Neural cell (in vitro differentiated cells): ENCODE measurements around the gene SLC27A5. TPM values are rescaled to one million over a fixed set of nuclear protein-coding genes. Genes with fewer than 3 reads are reported as not detected.

ENCODE experiments used
- H2AFZ ChIP-seq: fragments of 200-600, 300-800 bp; sonication (generic), shearing (Covaris generic); 2 replicates; pipeline ENCODE4 v1.6.0; 2014; ENCODE audit warnings: low read depth, mild to moderate bottlenecking, antibody characterized with exemption, low read length, moderate library complexity
- H3F3A ChIP-seq: fragments of 200-600 bp; shearing (Covaris generic); 2 replicates; pipeline ENCODE4 v1.6.1; 2016; ENCODE audit warnings: mild to moderate bottlenecking, moderate library complexity, mixed read lengths, antibody characterized with exemption, low read length; ENCODE audit not compliant: insufficient read depth, poor library complexity, severe bottlenecking
- H3K27ac ChIP-seq: fragments of 200-600, 300-800 bp; sonication (generic), shearing (Covaris generic); 2 replicates; pipeline ENCODE4 v1.5.1; 2014; ENCODE audit warnings: mild to moderate bottlenecking, low read length, moderate library complexity
- H3K27me3 ChIP-seq: fragments of 300-800, 200-600 bp; sonication (generic), shearing (Covaris generic); 2 replicates; pipeline ENCODE4 v1.6.0; 2014; ENCODE audit warnings: mild to moderate bottlenecking, low read depth, low read length, moderate library complexity; ENCODE audit not compliant: insufficient read depth
- H3K36me3 ChIP-seq: fragments of 300-800, 200-600 bp; sonication (generic), shearing (Covaris generic); 2 replicates; pipeline ENCODE4 v1.5.1; 2014; ENCODE audit warnings: mild to moderate bottlenecking, antibody characterized with exemption, low read length, moderate library complexity; ENCODE audit not compliant: insufficient read depth
- H3K4me2 ChIP-seq: fragments of 300-800, 200-600 bp; sonication (generic), shearing (Covaris generic); 2 replicates; pipeline ENCODE4 v1.6.0; 2014; ENCODE audit warnings: mild to moderate bottlenecking, low read length
- H3K4me3 ChIP-seq: fragments of 300-800, 200-600 bp; sonication (generic), shearing (Covaris generic); 2 replicates; pipeline ENCODE4 v1.5.1; 2014; ENCODE audit warnings: mild to moderate bottlenecking, low read length, moderate library complexity
- H3K79me2 ChIP-seq: fragments of 200-600 bp; shearing (Covaris generic); replicated peaks from 2 replicates; pipeline ENCODE4 v1.6.0; 2014; ENCODE audit warnings: mild to moderate bottlenecking, low read length, moderate library complexity; ENCODE audit not compliant: insufficient read depth
- H3K9ac ChIP-seq: fragments of 300-800, 200-600 bp; sonication (generic), shearing (Covaris generic); 2 replicates; pipeline ENCODE4 v1.6.1; 2016; ENCODE audit warnings: mild to moderate bottlenecking, low read length, mixed read lengths
- H3K9me2 ChIP-seq: fragments of 200-600 bp; shearing (Covaris generic); 2 replicates; pipeline ENCODE4 v1.6.1; 2016; ENCODE audit warnings: mild to moderate bottlenecking, low read length, mixed read lengths; ENCODE audit not compliant: insufficient read depth
- H3K9me3 ChIP-seq: fragments of 200-600, 300-800 bp; sonication (generic), shearing (Covaris generic); 2 replicates; pipeline ENCODE4 v1.6.1; 2016; ENCODE audit warnings: mild to moderate bottlenecking, mixed run types, low read length, moderate library complexity, mixed read lengths
- H4K20me1 ChIP-seq: fragments of 200-600 bp; shearing (Covaris generic); 2 replicates; pipeline ENCODE4 v1.6.1; 2016; ENCODE audit warnings: mild to moderate bottlenecking, mixed run types; ENCODE audit not compliant: insufficient read depth
- CTCF ChIP-seq: fragments of 450-650 bp; IDR thresholded peaks from 2 replicates; pipeline ENCODE4 v1.5.1; 2014; ENCODE audit warnings: antibody characterized with exemption, mild to moderate bottlenecking, moderate library complexity; ENCODE audit not compliant: poor library complexity, severe bottlenecking
- EP300 ChIP-seq: fragments of 450-650 bp; conservative IDR thresholded peaks from 2 replicates; pipeline ENCODE4 v1.6.1; 2014; ENCODE audit warnings: antibody characterized with exemption, mild to moderate bottlenecking, moderate library complexity; ENCODE audit not compliant: poor library complexity, severe bottlenecking
- EZH2 ChIP-seq: fragments of 200-600, 300-800 bp; shearing (Covaris generic), sonication (generic); IDR thresholded peaks from 2 replicates; pipeline ENCODE4 v1.6.1; 2014; ENCODE audit warnings: antibody characterized with exemption, low read length, borderline replicate concordance, mild to moderate bottlenecking; ENCODE audit not compliant: insufficient read depth, poor library complexity, severe bottlenecking
- MXI1 ChIP-seq: fragments of 450-650 bp; conservative IDR thresholded peaks from 2 replicates; pipeline ENCODE4 v1.6.1; 2014; ENCODE audit warnings: antibody characterized with exemption, mild to moderate bottlenecking; ENCODE audit not compliant: poor library complexity, severe bottlenecking
- POLR2AphosphoS5 ChIP-seq: IDR thresholded peaks from 2 replicates; pipeline ENCODE4 v1.6.1; 2012
- RAD21 ChIP-seq: fragments of 450-650 bp; conservative IDR thresholded peaks from 2 replicates; pipeline ENCODE4 v1.6.1; 2014; ENCODE audit warnings: antibody characterized with exemption, mild to moderate bottlenecking, moderate library complexity
- SMC3 ChIP-seq: fragments of 450-650 bp; conservative IDR thresholded peaks from 2 replicates; pipeline ENCODE4 v1.6.1; 2014; ENCODE audit warnings: antibody characterized with exemption, mild to moderate bottlenecking, moderate library complexity; ENCODE audit not compliant: poor library complexity
- TAF1 ChIP-seq: IDR thresholded peaks from 2 replicates; pipeline ENCODE4 v1.6.1; 2012; ENCODE audit warnings: low read depth
- polyA plus RNA-seq: library from polyadenylated mRNA; depleted of rRNA; stranded (reverse); fragments of >200 nt; gene quantifications from 2 replicates; pipeline ENCODE4 v1.2.3, GENCODE V29; 2014
- TF ChIP-seq, protein P1 (sequence below): IDR thresholded peaks from 2 replicates; pipeline ENCODE4 v1.6.1; 2012; ENCODE audit warnings: borderline replicate concordance

Gene SLC27A5
- polyA plus RNA-seq, 1 donor from 2014 or later, result 14.9 TPM

DNA sequence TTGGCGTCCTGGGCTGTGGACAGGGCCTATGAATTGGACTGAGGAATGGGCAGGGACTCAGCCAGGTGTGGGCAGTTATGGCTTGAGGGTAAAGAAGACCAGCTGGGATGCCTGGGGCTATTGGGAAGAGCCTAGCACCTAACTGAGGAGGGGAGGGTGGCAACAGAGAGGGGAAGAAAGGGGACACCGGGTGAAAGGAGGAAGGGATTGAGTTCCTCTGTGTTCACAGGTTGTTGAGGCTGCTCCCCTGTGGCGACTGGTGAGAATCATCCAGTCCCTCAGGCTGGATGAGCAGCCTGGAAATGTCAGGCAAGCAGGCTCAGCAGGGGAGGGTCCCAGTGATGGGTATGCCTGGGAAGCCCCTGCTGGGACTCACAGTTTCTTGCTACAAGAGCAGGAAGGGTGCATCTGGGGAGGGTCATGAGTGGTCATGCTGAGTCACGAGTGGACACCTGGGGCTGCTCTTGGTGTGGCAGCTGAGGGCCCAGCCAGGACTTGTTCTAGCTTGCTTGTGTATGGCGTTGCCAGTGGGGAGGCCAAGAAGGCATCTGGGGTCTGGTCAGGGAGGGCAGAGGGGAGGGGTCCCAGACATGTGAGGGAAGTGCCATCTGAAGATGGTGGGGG lies 43.5 kb downstream of the SLC27A5 start:
- Histone ChIP-seq H3K9me3 (no peaks in the 10 kb centered on the region), H3K9ac (no peak overlapping the region), H3K4me2 (peak overlapping the region; percentile 1), H3K36me3 (no peaks in the 10 kb centered on the region), H2AFZ (no peak overlapping the region), H3K27ac (no peak overlapping the region), H3K27me3 (no peaks in the 10 kb centered on the region), H4K20me1 (no peaks in the 10 kb centered on the region), H3K9me2 (no peaks in the 10 kb centered on the region), H3F3A (no peaks in the 10 kb centered on the region), H3K79me2 (peaks cover 10% of the 10 kb centered on the region), H3K4me3 (peak overlapping the region; percentile 97)
- no peak for TF ChIP-seq CTCF
- TF ChIP-seq, protein P1, sequence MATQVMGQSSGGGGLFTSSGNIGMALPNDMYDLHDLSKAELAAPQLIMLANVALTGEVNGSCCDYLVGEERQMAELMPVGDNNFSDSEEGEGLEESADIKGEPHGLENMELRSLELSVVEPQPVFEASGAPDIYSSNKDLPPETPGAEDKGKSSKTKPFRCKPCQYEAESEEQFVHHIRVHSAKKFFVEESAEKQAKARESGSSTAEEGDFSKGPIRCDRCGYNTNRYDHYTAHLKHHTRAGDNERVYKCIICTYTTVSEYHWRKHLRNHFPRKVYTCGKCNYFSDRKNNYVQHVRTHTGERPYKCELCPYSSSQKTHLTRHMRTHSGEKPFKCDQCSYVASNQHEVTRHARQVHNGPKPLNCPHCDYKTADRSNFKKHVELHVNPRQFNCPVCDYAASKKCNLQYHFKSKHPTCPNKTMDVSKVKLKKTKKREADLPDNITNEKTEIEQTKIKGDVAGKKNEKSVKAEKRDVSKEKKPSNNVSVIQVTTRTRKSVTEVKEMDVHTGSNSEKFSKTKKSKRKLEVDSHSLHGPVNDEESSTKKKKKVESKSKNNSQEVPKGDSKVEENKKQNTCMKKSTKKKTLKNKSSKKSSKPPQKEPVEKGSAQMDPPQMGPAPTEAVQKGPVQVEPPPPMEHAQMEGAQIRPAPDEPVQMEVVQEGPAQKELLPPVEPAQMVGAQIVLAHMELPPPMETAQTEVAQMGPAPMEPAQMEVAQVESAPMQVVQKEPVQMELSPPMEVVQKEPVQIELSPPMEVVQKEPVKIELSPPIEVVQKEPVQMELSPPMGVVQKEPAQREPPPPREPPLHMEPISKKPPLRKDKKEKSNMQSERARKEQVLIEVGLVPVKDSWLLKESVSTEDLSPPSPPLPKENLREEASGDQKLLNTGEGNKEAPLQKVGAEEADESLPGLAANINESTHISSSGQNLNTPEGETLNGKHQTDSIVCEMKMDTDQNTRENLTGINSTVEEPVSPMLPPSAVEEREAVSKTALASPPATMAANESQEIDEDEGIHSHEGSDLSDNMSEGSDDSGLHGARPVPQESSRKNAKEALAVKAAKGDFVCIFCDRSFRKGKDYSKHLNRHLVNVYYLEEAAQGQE, result no peak
- no peak for TF ChIP-seq SMC3
- TF ChIP-seq EZH2, result no peak
- TF ChIP-seq EP300, result no peak
- TF ChIP-seq MXI1, result no peak

DNA sequence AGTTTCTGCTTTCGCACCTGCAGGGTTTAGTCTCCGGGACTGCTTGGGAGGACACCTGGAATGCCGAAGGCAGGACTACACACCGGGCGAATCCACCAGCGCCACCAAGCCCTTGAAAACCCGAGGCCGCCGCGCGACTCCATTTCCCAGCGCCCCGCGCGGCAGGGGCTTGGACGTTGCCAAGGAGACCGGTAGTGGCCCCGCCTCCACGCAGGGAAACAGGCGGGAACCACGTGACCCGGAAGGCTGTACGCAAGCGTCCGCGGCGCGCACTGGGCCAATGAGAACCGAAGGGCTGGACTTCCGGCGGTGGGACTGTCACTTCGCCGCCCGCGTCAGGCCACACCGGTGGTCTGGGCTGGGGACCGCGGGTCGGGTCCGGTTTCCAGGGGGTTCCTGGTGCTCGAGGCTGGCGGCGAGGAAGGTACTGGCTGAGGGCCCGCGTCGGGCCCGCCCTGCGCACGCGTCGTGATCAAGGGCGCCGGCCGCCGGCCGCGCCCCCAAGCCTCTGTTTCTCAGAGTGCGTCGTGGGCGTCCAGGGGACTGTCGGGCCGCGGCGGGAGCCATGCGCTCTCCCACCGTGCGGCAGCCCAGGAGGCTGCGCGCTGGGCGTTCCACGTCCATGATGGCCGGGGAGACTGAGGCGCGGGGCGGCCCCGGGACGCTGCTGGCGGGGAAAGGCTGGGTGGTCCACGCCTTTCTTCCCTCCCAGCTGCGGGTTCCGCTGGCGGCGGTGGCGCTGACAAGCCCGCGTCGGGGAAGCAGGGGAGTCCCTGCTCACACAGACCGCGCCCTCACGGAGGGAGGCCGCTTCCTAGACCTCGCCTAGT lies 44.8 kb downstream of the SLC27A5 start, which contains the start of gene ZNF324:
Gene ZNF324, plus strand, starts transcription at position 321 of the 830 bp plus-strand sequence. CDS start 2,106 bp downstream, outside the sequence.
- H3K9me3 ChIP-seq, result no peaks in the 10 kb centered on the region
- TF ChIP-seq, protein P1, result no peak
- TF ChIP-seq MXI1 (peak; percentile 95), POLR2AphosphoS5 (peak; percentile 82), SMC3 (peak; percentile 32), RAD21 (peak; percentile 33), TAF1 (peak; percentile 44), EP300 (peak; percentile 42), CTCF (peak; percentile 33), EZH2 (no peak)
- peaks cover 10% of the 10 kb centered on the region for H3K79me2 ChIP-seq
- no peaks in the 10 kb centered on the region for H3F3A ChIP-seq
- peak within 1 kb of the TSS; percentile 69 for H3K27ac ChIP-seq
- H3K4me3 ChIP-seq, result peak within 1 kb of the TSS; percentile 97
- no peaks in the 10 kb centered on the region for H4K20me1 ChIP-seq
- H3K4me2 ChIP-seq, result peak within 1 kb of the TSS; percentile 51
- H3K27me3 ChIP-seq, result no peaks in the 10 kb centered on the region
- H3K36me3 ChIP-seq, result no peaks in the 10 kb centered on the region
- H3K9me2 ChIP-seq, result no peaks in the 10 kb centered on the region
- H2AFZ ChIP-seq, result peak within 1 kb of the TSS; percentile 82
- H3K9ac ChIP-seq, result peak within 1 kb of the TSS; percentile 76
